GM10266 (cell line): ENCODE data around the gene GAN.

Experiments used
- DNase-seq: peaks from one replicate; pipeline ENCODE4 v3.0.0; 2012; ENCODE audit errors: extremely low spot score
- CTCF ChIP-seq: IDR thresholded peaks from 2 replicates; pipeline ENCODE4 v1.5.1; 2012; ENCODE audit warnings: mild to moderate bottlenecking, low read depth; ENCODE audit not compliant: control insufficient read depth, insufficient read depth; ENCODE audit errors: missing control alignments

The GAN gene

DNA sequence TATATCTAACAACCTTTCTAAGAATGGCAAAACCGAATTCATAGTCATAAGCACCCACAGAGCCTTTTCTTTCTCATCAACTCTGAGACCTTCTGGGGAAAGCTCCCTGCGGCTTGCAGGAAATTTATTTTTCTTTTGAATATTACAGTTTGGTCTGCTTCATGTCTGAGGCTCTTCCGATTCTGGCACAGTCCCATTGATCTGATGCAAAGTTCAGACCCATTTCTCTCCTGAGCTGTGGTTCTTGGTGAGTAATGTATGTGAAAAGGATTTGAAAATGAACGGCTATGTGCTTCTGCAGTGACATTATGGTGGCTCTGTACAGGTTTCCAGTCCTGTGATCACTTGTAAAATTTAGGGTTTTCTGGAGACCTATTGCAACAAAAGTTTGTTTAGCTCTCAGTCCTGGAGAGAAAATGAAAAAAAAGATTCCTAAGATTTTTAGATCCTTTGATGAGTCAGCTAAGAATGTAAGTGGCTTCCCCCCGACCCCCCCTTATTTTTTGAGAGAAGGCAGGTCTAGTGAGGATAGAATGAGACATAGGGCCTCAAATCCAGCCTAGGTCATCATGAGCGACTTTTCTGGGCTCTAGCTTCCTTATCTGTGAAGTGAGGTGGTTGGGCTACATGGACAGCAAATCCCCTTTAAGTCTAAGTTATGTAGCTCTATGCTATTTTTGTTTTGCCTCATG, 4.6 kb downstream of the GAN start:
- no peak for TF ChIP-seq CTCF
- no peak for DNase-seq

DNA sequence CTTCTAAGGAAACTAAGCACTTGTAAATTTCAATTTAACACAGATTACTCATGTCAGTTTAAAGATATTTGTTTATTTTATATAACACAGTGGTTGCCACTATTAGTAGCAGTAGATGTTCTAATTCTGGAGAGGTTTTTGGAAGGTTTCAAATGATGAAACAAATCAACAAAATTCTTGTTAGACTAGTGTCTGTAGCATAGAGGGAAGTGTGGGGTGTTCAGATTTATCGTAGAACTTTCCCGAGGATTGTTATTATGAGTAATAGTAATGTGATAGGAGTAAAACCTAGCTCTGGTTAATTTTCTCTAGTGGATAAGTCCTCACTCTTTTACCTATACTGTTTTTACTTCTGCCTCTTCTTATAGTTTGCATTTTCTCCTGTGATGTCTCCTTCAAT, 6.3 kb downstream of the GAN start:
- TF ChIP-seq CTCF = no peak
- DNase-seq = no peak

GRCh38 chr16:81321536-81321935, 6.8 kb downstream of the GAN start:
- DNase-seq = no peak
- TF ChIP-seq CTCF = no peak

GRCh38 chr16:81324808-81325207, 10.0 kb downstream of the GAN start:
- TF ChIP-seq CTCF = no peak
- no peak for DNase-seq

- DNase-seq = no peak
- no peak for TF ChIP-seq CTCF
These were observed 12.2 kb downstream of the GAN start for GRCh38 chr16:81327011-81327410.

DNA sequence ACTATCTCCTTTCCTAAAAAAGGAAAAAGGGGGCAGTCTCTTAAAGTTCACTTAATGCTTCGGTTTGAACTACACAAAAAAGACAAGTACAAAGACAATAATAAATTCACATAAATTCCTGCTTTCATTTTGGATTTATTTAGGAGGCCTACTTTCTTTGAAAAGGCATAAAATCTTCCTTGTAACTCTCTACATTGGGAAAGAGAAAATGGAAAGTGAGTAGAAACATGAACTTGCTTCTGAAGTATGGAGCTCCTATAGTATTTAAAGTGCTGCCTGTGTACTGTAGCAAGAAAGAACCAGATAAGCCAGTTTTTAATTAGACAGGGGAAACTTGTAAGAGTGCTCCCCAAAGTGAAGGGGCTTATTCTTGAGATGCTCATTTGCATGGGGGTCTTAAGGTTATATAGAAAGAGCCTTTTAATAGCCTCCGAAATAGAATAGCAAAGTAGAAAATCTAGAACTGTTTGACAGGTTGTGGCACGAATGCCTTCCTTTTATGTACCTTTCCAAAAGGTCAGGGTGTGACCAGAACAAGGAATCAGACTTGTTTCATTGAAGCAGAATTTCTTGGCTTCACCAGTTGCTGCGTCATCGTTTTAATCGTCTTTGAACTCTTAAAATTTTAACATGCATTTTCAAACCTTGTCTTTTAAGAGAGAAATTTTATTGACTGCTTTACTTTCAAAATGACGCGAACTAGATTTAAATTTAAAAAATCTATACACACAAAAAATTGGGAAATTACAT, 12.9 kb downstream of the GAN start:
- TF ChIP-seq CTCF = no peak
- DNase-seq = no peak

GRCh38 chr16:81329947-81330346, 15.2 kb downstream of the GAN start:
- DNase-seq = no peak
- TF ChIP-seq CTCF = no peak
